Stromal cell of bone marrow (primary cell): ENCODE data around the gene IFI27L2.
A peak's percentile ranks its signal among the peaks of the same experiment; 100 is the strongest.

Experiments
- DNase-seq: peaks from one replicate; pipeline ENCODE4 v3.0.0-alpha.2; 2012; ENCODE audit warnings: low read depth

Gene IFI27L2

GRCh38 chr14:94152676-94153075 lies 23.3 kb upstream of the IFI27L2 start:
- DNase-seq: no peak

- DNase-seq: no peak
These were observed 16.6 kb upstream of the IFI27L2 start for GRCh38 chr14:94145902-94146527.

GRCh38 chr14:94144765-94145164 lies 15.4 kb upstream of the IFI27L2 start:
- DNase-seq: no peak

GRCh38 chr14:94143711-94144110 lies 14.3 kb upstream of the IFI27L2 start:
- no peak for DNase-seq

- DNase-seq: no peak
These were observed 13.8 kb upstream of the IFI27L2 start for GRCh38 chr14:94143239-94143638.

- no peak for DNase-seq
These were observed 13.4 kb upstream of the IFI27L2 start for GRCh38 chr14:94142836-94143235.

GRCh38 chr14:94142247-94142646 lies 12.8 kb upstream of the IFI27L2 start:
- no peak for DNase-seq

GRCh38 chr14:94139421-94139820 lies 10.0 kb upstream of the IFI27L2 start:
- DNase-seq: no peak

- DNase-seq: no peak
These were observed 9.6 kb upstream of the IFI27L2 start for GRCh38 chr14:94139006-94139405.

GRCh38 chr14:94138251-94138650 lies 8.8 kb upstream of the IFI27L2 start:
- no peak for DNase-seq

- DNase-seq: peak; percentile 64
These were observed 7.3 kb upstream of the IFI27L2 start for GRCh38 chr14:94136575-94137331.

- no peak for DNase-seq
These were observed 6.1 kb upstream of the IFI27L2 start for GRCh38 chr14:94135476-94135875.

GRCh38 chr14:94132285-94132887 lies 3.0 kb upstream of the IFI27L2 start:
- DNase-seq: peak; percentile 58

- peak; percentile 75 for DNase-seq
These were observed 482 bp upstream of the IFI27L2 start for GRCh38 chr14:94129758-94130414.

GRCh38 chr14:94128216-94128839 lies 1.1 kb downstream of the IFI27L2 start:
- DNase-seq: no peak

GRCh38 chr14:94127330-94127729 lies 2.1 kb downstream of the IFI27L2 start:
- DNase-seq: no peak

GRCh38 chr14:94126800-94127199 lies 2.6 kb downstream of the IFI27L2 start:
- DNase-seq: no peak

GRCh38 chr14:94126419-94126677 lies 3.1 kb downstream of the IFI27L2 start:
- no peak for DNase-seq

- no peak for DNase-seq
These were observed 3.6 kb downstream of the IFI27L2 start for GRCh38 chr14:94125659-94126418.

- no peak for DNase-seq
These were observed 4.6 kb downstream of the IFI27L2 start for GRCh38 chr14:94124582-94125377.

GRCh38 chr14:94123868-94124267 lies 5.5 kb downstream of the IFI27L2 start:
- DNase-seq: no peak
